ENCODE measurements around the gene MUTYH. TPM values are rescaled to one million over a fixed set of nuclear protein-coding genes. Genes with fewer than 3 reads are reported as not detected.

MUTYH gene
- total and polyA plus RNA-seq, 9 of the 15 experiments (the other 6 are each of a cell fraction or from before 2014, with no cell fraction given): 3.4 to 53.5 (median 29.0) TPM

GRCh38 chr1:45339789-45340558 is at the start of gene MUTYH, which contains the start of gene TOE1 (continued):
- TF ChIP-seq HMG20B (CRISPR knock-in tag; IDR thresholded peaks at IDR 0.05) (no peak), XRCC4 (IDR thresholded peaks at IDR 0.05; ENCODE audit: extremely low read depth, insufficient read depth, insufficient read length) (no peak), POLR2G (IDR thresholded peaks at IDR 0.05; ENCODE audit: low read depth, low read length) (peak; percentile 98), RAD21 (CRISPR knock-in tag; conservative IDR thresholded peaks at IDR 0.05 in 1 of 2, IDR thresholded peaks at IDR 0.05 in 1 of 2) (no peak; a peak in 1 of 4 replicates), TCFL5 (CRISPR knock-in tag; conservative IDR thresholded peaks at IDR 0.05) (no peak), MTA2 (IDR thresholded peaks at IDR 0.05; ENCODE audit: low read depth) (no peak), SMARCA5 (IDR thresholded peaks at IDR 0.05) (0 out of 2 replicates have a peak, but pooled peaks have one; percentile 3), RNF2 (IDR thresholded peaks at IDR 0.05) (peak; percentile 60), ADNP (tag; IDR thresholded peaks at IDR 0.05) (no peak), CHD4 (IDR thresholded peaks at IDR 0.05; ENCODE audit: insufficient read depth, insufficient replicate concordance, low read depth, low read length, poor library complexity, severe bottlenecking) (no peak), FOXJ2 (tag; IDR thresholded peaks at IDR 0.05) (no peak), KLF10 (CRISPR knock-in tag; IDR thresholded peaks at IDR 0.05) (no peak), THAP7 (CRISPR knock-in tag; IDR thresholded peaks at IDR 0.05) (no peak), ZZZ3 (IDR thresholded peaks at IDR 0.05) (peak; percentile 93), EZH2 (IDR thresholded peaks at IDR 0.05; ENCODE audit: borderline replicate concordance, low read depth, low read length) (no peak), SRF (CRISPR knock-in tag; IDR thresholded peaks at IDR 0.05) (peak in 1 of 2 experiments; percentile 84; a peak in 2 of 4 replicates), PRMT5 (CRISPR knock-in tag; IDR thresholded peaks at IDR 0.05) (no peak), MXI1 (IDR thresholded peaks at IDR 0.05; ENCODE audit: low read depth, low read length) (no peak), NR2C1 (IDR thresholded peaks at IDR 0.05) (no peak; the same call in 1 of the 2 replicates), NR2C1 (tag; IDR thresholded peaks at IDR 0.05) (peak; percentile 89), CREB1 (IDR thresholded peaks at IDR 0.05) (peak; percentile 75), CREB1 (CRISPR knock-in tag; IDR thresholded peaks at IDR 0.05) (peak; percentile 78), THRAP3 (IDR thresholded peaks at IDR 0.05; ENCODE audit: borderline replicate concordance) (no peak), HDAC2 (IDR thresholded peaks at IDR 0.05) (peak; percentile 76; the same call in 1 of the 2 replicates), NEUROD1 (IDR thresholded peaks at IDR 0.05; ENCODE audit: borderline replicate concordance, low read depth, low read length, partially characterized antibody) (no peak), TAF9B (IDR thresholded peaks at IDR 0.05; ENCODE audit: partially characterized antibody) (peak; percentile 82)
- TF ChIP-seq, protein P1, sequence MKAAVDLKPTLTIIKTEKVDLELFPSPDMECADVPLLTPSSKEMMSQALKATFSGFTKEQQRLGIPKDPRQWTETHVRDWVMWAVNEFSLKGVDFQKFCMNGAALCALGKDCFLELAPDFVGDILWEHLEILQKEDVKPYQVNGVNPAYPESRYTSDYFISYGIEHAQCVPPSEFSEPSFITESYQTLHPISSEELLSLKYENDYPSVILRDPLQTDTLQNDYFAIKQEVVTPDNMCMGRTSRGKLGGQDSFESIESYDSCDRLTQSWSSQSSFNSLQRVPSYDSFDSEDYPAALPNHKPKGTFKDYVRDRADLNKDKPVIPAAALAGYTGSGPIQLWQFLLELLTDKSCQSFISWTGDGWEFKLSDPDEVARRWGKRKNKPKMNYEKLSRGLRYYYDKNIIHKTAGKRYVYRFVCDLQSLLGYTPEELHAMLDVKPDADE (conservative IDR thresholded peaks at IDR 0.05; ENCODE audit: control insufficient read depth, low read depth, low read length): 0 out of 2 replicates have a peak, but pooled peaks have one; percentile 25
- TF ChIP-seq, protein P2, sequence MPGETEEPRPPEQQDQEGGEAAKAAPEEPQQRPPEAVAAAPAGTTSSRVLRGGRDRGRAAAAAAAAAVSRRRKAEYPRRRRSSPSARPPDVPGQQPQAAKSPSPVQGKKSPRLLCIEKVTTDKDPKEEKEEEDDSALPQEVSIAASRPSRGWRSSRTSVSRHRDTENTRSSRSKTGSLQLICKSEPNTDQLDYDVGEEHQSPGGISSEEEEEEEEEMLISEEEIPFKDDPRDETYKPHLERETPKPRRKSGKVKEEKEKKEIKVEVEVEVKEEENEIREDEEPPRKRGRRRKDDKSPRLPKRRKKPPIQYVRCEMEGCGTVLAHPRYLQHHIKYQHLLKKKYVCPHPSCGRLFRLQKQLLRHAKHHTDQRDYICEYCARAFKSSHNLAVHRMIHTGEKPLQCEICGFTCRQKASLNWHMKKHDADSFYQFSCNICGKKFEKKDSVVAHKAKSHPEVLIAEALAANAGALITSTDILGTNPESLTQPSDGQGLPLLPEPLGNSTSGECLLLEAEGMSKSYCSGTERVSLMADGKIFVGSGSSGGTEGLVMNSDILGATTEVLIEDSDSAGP (CRISPR knock-in tag; IDR thresholded peaks at IDR 0.05): no peak

All from K562 (cell line).